K562 (cell line): ENCODE results near the gene ZKSCAN1. TPM values are rescaled to one million over a fixed set of nuclear protein-coding genes. Genes with fewer than 3 reads are reported as not detected.

Experiments used
- BCLAF1 ChIP-seq, 2 experiments: fragments of 450-650 bp in 1 of 2; IDR thresholded peaks; 2 replicates each; pipeline ENCODE4 v1.6.1; 2011 to 2017; ENCODE audit warnings: low read depth in 2 of 2, antibody characterized with exemption in 1 of 2, borderline replicate concordance in 1 of 2, low read length in 1 of 2, mild to moderate bottlenecking in 1 of 2, mixed read lengths in 1 of 2; ENCODE audit not compliant: control insufficient read depth in 1 of 2
- CBFA2T3 ChIP-seq: fragments of 450-650 bp; IDR thresholded peaks from 2 replicates; pipeline ENCODE4 v1.6.1; 2017
- DDX20 ChIP-seq: fragments of 450-650 bp; IDR thresholded peaks from 2 replicates; pipeline ENCODE4 v1.6.1; 2016; ENCODE audit warnings: missing genetic modification characterization, low read depth, mild to moderate bottlenecking, missing compliant biosample characterization, moderate library complexity
- E2F1 ChIP-seq: sonication (generic); formaldehyde crosslinking; IDR thresholded peaks from 2 replicates; pipeline ENCODE4 v1.8.1; 2023; ENCODE audit warnings: mild to moderate bottlenecking, missing genetic modification reagents, moderate library complexity
- ETV5 ChIP-seq: sonication (generic); formaldehyde crosslinking; IDR thresholded peaks from 2 replicates; pipeline ENCODE4 v1.4.0; 2020; ENCODE audit warnings: low read depth, mild to moderate bottlenecking, missing genetic modification reagents
- GATAD2A ChIP-seq: fragments of 450-650 bp; IDR thresholded peaks from 2 replicates; pipeline ENCODE4 v1.6.1; 2017
- NFATC3 ChIP-seq: fragments of 450-650 bp; IDR thresholded peaks from 2 replicates; pipeline ENCODE4 v1.6.1; 2017; ENCODE audit warnings: mild to moderate bottlenecking
- NFYB ChIP-seq: IDR thresholded peaks from 2 replicates; pipeline ENCODE4 v1.6.1; 2011; ENCODE audit warnings: mild to moderate bottlenecking, moderate library complexity; ENCODE audit not compliant: insufficient read length; ENCODE audit errors: extremely low read depth
- PCBP2 ChIP-seq: fragments of 200-400 bp; formaldehyde crosslinking; IDR thresholded peaks from 2 replicates; pipeline ENCODE4 v1.6.1; 2018; ENCODE audit warnings: low read length, low read depth, mild to moderate bottlenecking, moderate library complexity; ENCODE audit not compliant: poor library complexity, severe bottlenecking
- SAFB ChIP-seq: fragments of 200-400 bp; formaldehyde crosslinking; IDR thresholded peaks from 2 replicates; pipeline ENCODE4 v1.6.1; 2017; ENCODE audit warnings: low read depth, low read length, borderline replicate concordance
- SIX5 ChIP-seq, 2 experiments: IDR thresholded peaks; 2 replicates each; pipeline ENCODE4 v1.6.1; 2011; ENCODE audit warnings: low read length in 2 of 2, borderline replicate concordance in 1 of 2, low read depth in 1 of 2, mild to moderate bottlenecking in 1 of 2, moderate library complexity in 1 of 2; ENCODE audit not compliant: insufficient read depth in 1 of 2
- SREBF2 ChIP-seq: sonication (generic); formaldehyde crosslinking; IDR thresholded peaks from 2 replicates; pipeline ENCODE4 v1.4.0; 2020; ENCODE audit warnings: mild to moderate bottlenecking, missing genetic modification reagents
- TAF7 ChIP-seq: fragments of 450-650 bp; IDR thresholded peaks from 2 replicates; pipeline ENCODE4 v1.6.1; 2016; ENCODE audit warnings: missing genetic modification characterization, missing compliant biosample characterization
- TCF3 ChIP-seq: sonication (generic); formaldehyde crosslinking; IDR thresholded peaks from 2 replicates; pipeline ENCODE4 v1.4.0; 2020; ENCODE audit warnings: mild to moderate bottlenecking, missing genetic modification reagents
- TGIF2 ChIP-seq: sonication (generic); formaldehyde crosslinking; IDR thresholded peaks from 2 replicates; pipeline ENCODE4 v1.8.1; 2022; ENCODE audit warnings: mild to moderate bottlenecking, missing genetic modification reagents, moderate library complexity
- U2AF1 ChIP-seq: fragments of 200-400 bp; formaldehyde crosslinking; optimal IDR thresholded peaks from 2 replicates; pipeline ENCODE3; 2017; ENCODE audit warnings: mild to moderate bottlenecking, low read depth, low read length, moderate library complexity
- ZBTB1 ChIP-seq: sonication (generic); formaldehyde crosslinking; IDR thresholded peaks from 2 replicates; pipeline ENCODE4 v1.8.1; 2023; ENCODE audit warnings: missing genetic modification reagents, low read depth, mild to moderate bottlenecking, borderline replicate concordance
- ZNF780A ChIP-seq: fragments of 250-450 bp; sonication (Bioruptor Pico); IDR thresholded peaks from 2 replicates; pipeline ENCODE4 v1.5.0; 2021; ENCODE audit warnings: mild to moderate bottlenecking
- polyA plus RNA-seq, 8 experiments: library from polyadenylated mRNA; depleted of rRNA in 4 of 8; stranded (reverse) in 5 of 8; unstranded in 3 of 8; fragments of >200 nt; fragmentation: Nextera tagmentation in 2 of 8; fragmentation: Illumina TruSeq in 1 of 8; extraction: Ambion mirVana in 2 of 8; extraction: Trizol in 1 of 8; gene quantifications; 2 replicates each; pipeline versions ENCODE4 v1.2.1 to v1.2.3, GENCODE V29; 2011 to 2014; ENCODE audit warnings: inconsistent platforms in 1 of 8, missing spikeins in 1 of 8
- total RNA-seq, 7 experiments: library from RNA; depleted of rRNA in 6 of 7; stranded (reverse); fragments of >200 nt in 6 of 7; fragmentation: Illumina TruSeq in 2 of 7; extraction: Trizol in 2 of 7; gene quantifications; 2 replicates each; pipeline versions ENCODE4 v1.2.1 to v1.2.3, GENCODE V29; 2011 to 2021; ENCODE audit warnings: low replicate concordance in 1 of 7
- TF ChIP-seq, protein P1 (sequence below), 2 experiments: fragments of 450-650 bp in 1 of 2; sonication (generic) in 1 of 2; formaldehyde crosslinking in 1 of 2; IDR thresholded peaks in 1 of 2; conservative IDR thresholded peaks in 1 of 2; 2 replicates each; pipeline versions ENCODE4 v1.6.1 to v1.8.1; 2016 to 2023; ENCODE audit warnings: mild to moderate bottlenecking in 2 of 2, moderate library complexity in 2 of 2, inconsistent platforms in 1 of 2, missing genetic modification reagents in 1 of 2
- TF ChIP-seq, protein P2 (sequence below): sonication (generic); formaldehyde crosslinking; IDR thresholded peaks from 2 replicates; pipeline ENCODE4 v1.8.1; 2023; ENCODE audit warnings: mild to moderate bottlenecking, missing genetic modification reagents

Gene ZKSCAN1
- total and polyA plus RNA-seq, 9 of the 15 experiments (the other 6 are each of a cell fraction or from before 2014, with no cell fraction given) = 5.3 to 43.0 (median 23.2) TPM

DNA sequence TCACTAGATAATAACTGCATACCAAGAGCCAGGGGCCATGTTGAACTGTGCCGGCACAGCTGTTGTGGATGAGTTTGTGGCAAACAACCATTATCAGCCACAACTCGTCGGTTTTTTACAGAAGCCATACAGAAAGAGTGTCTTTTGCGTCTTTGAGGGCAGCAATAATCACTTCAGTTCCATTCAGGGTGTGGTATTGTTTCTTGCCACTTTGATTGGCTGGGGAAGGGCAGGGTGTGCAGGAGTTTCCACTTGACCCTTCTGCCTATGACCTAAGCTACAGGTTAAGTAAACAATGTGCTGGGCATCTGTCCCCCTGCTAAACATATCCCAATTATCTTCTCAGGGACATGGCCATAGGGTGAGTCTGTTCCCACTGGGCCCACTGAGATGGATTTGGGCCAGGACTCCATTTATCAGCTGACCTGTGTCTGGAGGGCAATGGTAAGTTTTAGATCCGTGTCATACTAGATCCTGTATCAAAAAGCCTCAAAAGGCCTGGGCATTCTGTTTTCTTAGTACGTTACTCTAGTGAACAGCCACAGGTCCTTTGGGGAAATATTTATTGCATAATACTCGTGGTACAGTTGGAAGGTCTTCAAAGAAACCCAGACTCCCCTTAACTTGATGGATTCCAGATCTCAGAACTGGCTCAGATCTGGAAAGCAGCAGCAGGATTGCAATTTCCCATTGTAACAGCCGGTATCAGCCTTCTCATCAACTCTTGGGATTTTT is 50.2 kb downstream of the ZKSCAN1 start (continued):
- TF ChIP-seq, protein P1, sequence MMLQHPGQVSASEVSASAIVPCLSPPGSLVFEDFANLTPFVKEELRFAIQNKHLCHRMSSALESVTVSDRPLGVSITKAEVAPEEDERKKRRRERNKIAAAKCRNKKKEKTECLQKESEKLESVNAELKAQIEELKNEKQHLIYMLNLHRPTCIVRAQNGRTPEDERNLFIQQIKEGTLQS (IDR thresholded peaks at IDR 0.05) = no peak
- TF ChIP-seq, protein P1 (CRISPR knock-in tag; conservative IDR thresholded peaks at IDR 0.05) = no peak
- TF ChIP-seq CBFA2T3 = peak; percentile 60; the same call in 1 of the 2 replicates
- TF ChIP-seq NFATC3 = no peak
- TF ChIP-seq TGIF2 (CRISPR knock-in tag) = no peak
- TF ChIP-seq SIX5 (IDR thresholded peaks at IDR 0.05; ENCODE audit: borderline replicate concordance in 1 of 2, insufficient read depth in 1 of 2, low read depth in 1 of 2, low read length in 2 of 2) = no peak
- TF ChIP-seq U2AF1 = no peak
- TF ChIP-seq GATAD2A = no peak
- TF ChIP-seq TCF3 (CRISPR knock-in tag) = peak; percentile 43; the same call in 1 of the 2 replicates
- TF ChIP-seq NFYB = peak; percentile 23
- TF ChIP-seq SAFB = no peak
- no peak for TF ChIP-seq PCBP2
- no peak for TF ChIP-seq DDX20 (tag)
- TF ChIP-seq E2F1 (CRISPR knock-in tag) = no peak
- TF ChIP-seq SREBF2 (CRISPR knock-in tag) = 0 out of 2 replicates have a peak, but pooled peaks have one; percentile 38
- no peak for TF ChIP-seq ZNF780A (CRISPR knock-in tag)
- TF ChIP-seq BCLAF1 (IDR thresholded peaks at IDR 0.05; ENCODE audit: borderline replicate concordance in 1 of 2, control insufficient read depth in 1 of 2, low read depth in 2 of 2, low read length in 1 of 2) = no peak
- no peak for TF ChIP-seq ZBTB1 (CRISPR knock-in tag)
- TF ChIP-seq ETV5 (CRISPR knock-in tag) = peak; percentile 50; the same call in 1 of the 2 replicates
- TF ChIP-seq, protein P2, sequence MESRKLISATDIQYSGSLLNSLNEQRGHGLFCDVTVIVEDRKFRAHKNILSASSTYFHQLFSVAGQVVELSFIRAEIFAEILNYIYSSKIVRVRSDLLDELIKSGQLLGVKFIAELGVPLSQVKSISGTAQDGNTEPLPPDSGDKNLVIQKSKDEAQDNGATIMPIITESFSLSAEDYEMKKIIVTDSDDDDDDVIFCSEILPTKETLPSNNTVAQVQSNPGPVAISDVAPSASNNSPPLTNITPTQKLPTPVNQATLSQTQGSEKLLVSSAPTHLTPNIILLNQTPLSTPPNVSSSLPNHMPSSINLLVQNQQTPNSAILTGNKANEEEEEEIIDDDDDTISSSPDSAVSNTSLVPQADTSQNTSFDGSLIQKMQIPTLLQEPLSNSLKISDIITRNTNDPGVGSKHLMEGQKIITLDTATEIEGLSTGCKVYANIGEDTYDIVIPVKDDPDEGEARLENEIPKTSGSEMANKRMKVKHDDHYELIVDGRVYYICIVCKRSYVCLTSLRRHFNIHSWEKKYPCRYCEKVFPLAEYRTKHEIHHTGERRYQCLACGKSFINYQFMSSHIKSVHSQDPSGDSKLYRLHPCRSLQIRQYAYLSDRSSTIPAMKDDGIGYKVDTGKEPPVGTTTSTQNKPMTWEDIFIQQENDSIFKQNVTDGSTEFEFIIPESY (CRISPR knock-in tag) = no peak
- TF ChIP-seq TAF7 = no peak
